CD14-positive monocyte (primary cell): ENCODE measurements around the gene PTPN13. TPM values are rescaled to one million over a fixed set of nuclear protein-coding genes. Genes with fewer than 3 reads are reported as not detected.

Experiments
- DNase-seq, 3 donors: peaks; one replicate each; pipeline ENCODE4 v3.0.0-alpha.2; 2011 to 2022
- H2AFZ ChIP-seq: 2 replicates; pipeline ENCODE4 v1.6.0; 2012; ENCODE audit warnings: mild to moderate bottlenecking, low read depth, low read length, inconsistent platforms; ENCODE audit not compliant: insufficient read depth, poor library complexity, severe bottlenecking
- H3K27ac ChIP-seq, 2 donors: 1 replicate in 1 of 2; 2 replicates in 1 of 2; pipeline ENCODE4 v1.5.1; 2012 to 2013; ENCODE audit warnings: low read length in 2 of 2, control low read depth in 1 of 2, inconsistent platforms in 1 of 2, low read depth in 1 of 2, mild to moderate bottlenecking in 1 of 2
- H3K27me3 ChIP-seq, 2 donors: one replicate each; pipeline versions ENCODE4 v1.6.0 to v1.6.1; 2011 to 2013; ENCODE audit warnings: low read length in 2 of 2; ENCODE audit not compliant: control insufficient read depth in 2 of 2, insufficient read depth in 2 of 2
- H3K36me3 ChIP-seq, 2 donors: replicated peaks in 1 of 2; 1 replicate in 1 of 2; 2 replicates in 1 of 2; pipeline versions ENCODE4 v1.5.1 to v1.6.1; 2012 to 2013; ENCODE audit warnings: low read length in 2 of 2, control low read depth in 1 of 2, inconsistent platforms in 1 of 2, mild to moderate bottlenecking in 1 of 2; ENCODE audit not compliant: insufficient read depth in 2 of 2, control insufficient read depth in 1 of 2
- H3K4me1 ChIP-seq, 2 donors: 1 replicate in 1 of 2; 2 replicates in 1 of 2; pipeline versions ENCODE4 v1.5.1 to v1.6.1; 2012 to 2013; ENCODE audit warnings: low read length in 2 of 2, control low read depth in 1 of 2, inconsistent platforms in 1 of 2, mild to moderate bottlenecking in 1 of 2, moderate library complexity in 1 of 2; ENCODE audit not compliant: insufficient read depth in 2 of 2, control insufficient read depth in 1 of 2
- H3K4me2 ChIP-seq: replicated peaks from 2 replicates; pipeline ENCODE3; 2012; ENCODE audit warnings: low read length, moderate library complexity, mild to moderate bottlenecking; ENCODE audit not compliant: poor library complexity, severe bottlenecking; ENCODE audit errors: extremely low read depth
- H3K4me3 ChIP-seq, 3 experiments: fragments of 200-600 bp in 1 of 3; sonication (generic) in 1 of 3; replicated peaks in 1 of 3; 1 replicate in 2 of 3; 2 replicates in 1 of 3; pipeline ENCODE4 v1.5.1; 2011 to 2013; ENCODE audit warnings: low read length in 3 of 3, mild to moderate bottlenecking in 3 of 3, control low read depth in 2 of 3, low read depth in 2 of 3, inconsistent platforms in 1 of 3, moderate library complexity in 1 of 3
- H3K79me2 ChIP-seq: 2 replicates; pipeline ENCODE4 v1.6.0; 2012; ENCODE audit warnings: mild to moderate bottlenecking, control low read depth, inconsistent platforms, low read length, moderate library complexity; ENCODE audit not compliant: insufficient read depth
- H3K9ac ChIP-seq: 2 replicates; pipeline ENCODE4 v1.6.0; 2017; ENCODE audit warnings: low read length, mild to moderate bottlenecking; ENCODE audit not compliant: insufficient read depth, poor library complexity, severe bottlenecking
- H3K9me3 ChIP-seq, 2 donors: replicated peaks in 1 of 2; 1 replicate in 1 of 2; 2 replicates in 1 of 2; pipeline versions ENCODE4 v1.5.1 to v1.6.1; 2012 to 2013; ENCODE audit warnings: low read length in 2 of 2, control low read depth in 1 of 2; ENCODE audit not compliant: control insufficient read depth in 1 of 2, insufficient read depth in 1 of 2
- H4K20me1 ChIP-seq: 2 replicates; pipeline ENCODE4 v1.6.0; 2012; ENCODE audit warnings: mild to moderate bottlenecking, low read length, control low read depth, moderate library complexity; ENCODE audit not compliant: insufficient read depth
- H3K27ac Mint-ChIP-seq, 7 donors: one replicate each; pipeline ENCODE4 v1.8.0; 2020; ENCODE audit warnings: mild to moderate bottlenecking in 7 of 7, mixed read lengths in 7 of 7, moderate library complexity in 6 of 7, inconsistent platforms in 2 of 7
- H3K27me3 Mint-ChIP-seq, 3 donors: one replicate each; pipeline ENCODE4 v1.8.0; 2021 to 2022; ENCODE audit warnings: low read depth in 3 of 3, mild to moderate bottlenecking in 3 of 3, mixed read lengths in 3 of 3, moderate library complexity in 3 of 3, inconsistent platforms in 1 of 3
- H3K36me3 Mint-ChIP-seq, 2 donors: one replicate each; pipeline ENCODE4 v1.8.0; 2020; ENCODE audit warnings: mixed read lengths in 2 of 2, inconsistent platforms in 1 of 2, mild to moderate bottlenecking in 1 of 2
- H3K4me1 Mint-ChIP-seq: one replicate; pipeline ENCODE4 v1.8.0; 2020; ENCODE audit warnings: mild to moderate bottlenecking, mixed read lengths
- H3K4me3 Mint-ChIP-seq, 2 donors: one replicate each; pipeline ENCODE4 v1.8.0; 2020; ENCODE audit warnings: mild to moderate bottlenecking in 2 of 2, mixed read lengths in 2 of 2, moderate library complexity in 1 of 2
- H3K9me3 Mint-ChIP-seq, 7 donors: one replicate each; pipeline ENCODE4 v1.8.0; 2020 to 2022; ENCODE audit warnings: mixed read lengths in 7 of 7, mild to moderate bottlenecking in 6 of 7, moderate library complexity in 6 of 7, inconsistent platforms in 2 of 7
- WGBS: methylation state at CpG from one replicate; pipeline ENCODE4 v1.1.5; 2013; ENCODE audit warnings: missing lambda C conversion rate; ENCODE audit not compliant: insufficient coverage; 5-methylcytosine and 5-hydroxymethylcytosine counted together
- intact Hi-C, 2 donors: fragments of 100-400 bp; cut with micrococcal nuclease; formaldehyde crosslinking; loops; one replicate each; pipeline versions ENCODE4 v1.15.0 to v1.15.1; 2023
- polyA plus RNA-seq, 3 donors: library from polyadenylated mRNA; depleted of rRNA in 1 of 3; unstranded in 2 of 3; stranded (reverse) in 1 of 3; fragments of 300-500 nt in 2 of 3; fragments of >200 nt in 1 of 3; fragmentation: Illumina TruSeq in 2 of 3; gene quantifications; 1 replicate in 2 of 3; 2 replicates in 1 of 3; pipeline ENCODE4 v1.2.3, GENCODE V29; 2012 to 2021
- TF ChIP-seq, protein P1 (sequence below): fragments of 200-600 bp; IDR thresholded peaks from one replicate; pipeline ENCODE4 v1.8.0; 2022; ENCODE audit warnings: antibody characterized with exemption, mild to moderate bottlenecking

The PTPN13 gene
- polyA plus RNA-seq, 3 donors = 0.04 to 1.0 (median 0.35) TPM

- Histone ChIP-seq H3K9me3 (no peaks in the 10 kb centered on the region), H4K20me1 (no peaks in the 10 kb centered on the region), H3K27ac (no peak overlapping the region), H3K36me3 (no peaks in the 10 kb centered on the region), H2AFZ (no peak overlapping the region), H3K9ac (no peak overlapping the region), H3K4me1 (no peaks in the 10 kb centered on the region), H3K4me2 (no peak overlapping the region), H3K4me3 (no peak overlapping the region), H3K79me2 (no peaks in the 10 kb centered on the region), H3K27me3 (no peaks in the 10 kb centered on the region)
- WGBS = no CpG with 5 or more reads among the region's 1 CpG
- DNase-seq = no peak
- intact Hi-C loops = no loop called here
- Mint-ChIP-seq H3K27me3 (no peaks in the 10 kb centered on the region), H3K9me3 (peaks cover 0 to 7% (median 2%) of the 10 kb centered on the region in 7 donors), H3K4me3 (no peak overlapping the region), H3K4me1 (no peaks in the 10 kb centered on the region), H3K36me3 (no peaks in the 10 kb centered on the region), H3K27ac (no peak overlapping the region)
- TF ChIP-seq, protein P1, sequence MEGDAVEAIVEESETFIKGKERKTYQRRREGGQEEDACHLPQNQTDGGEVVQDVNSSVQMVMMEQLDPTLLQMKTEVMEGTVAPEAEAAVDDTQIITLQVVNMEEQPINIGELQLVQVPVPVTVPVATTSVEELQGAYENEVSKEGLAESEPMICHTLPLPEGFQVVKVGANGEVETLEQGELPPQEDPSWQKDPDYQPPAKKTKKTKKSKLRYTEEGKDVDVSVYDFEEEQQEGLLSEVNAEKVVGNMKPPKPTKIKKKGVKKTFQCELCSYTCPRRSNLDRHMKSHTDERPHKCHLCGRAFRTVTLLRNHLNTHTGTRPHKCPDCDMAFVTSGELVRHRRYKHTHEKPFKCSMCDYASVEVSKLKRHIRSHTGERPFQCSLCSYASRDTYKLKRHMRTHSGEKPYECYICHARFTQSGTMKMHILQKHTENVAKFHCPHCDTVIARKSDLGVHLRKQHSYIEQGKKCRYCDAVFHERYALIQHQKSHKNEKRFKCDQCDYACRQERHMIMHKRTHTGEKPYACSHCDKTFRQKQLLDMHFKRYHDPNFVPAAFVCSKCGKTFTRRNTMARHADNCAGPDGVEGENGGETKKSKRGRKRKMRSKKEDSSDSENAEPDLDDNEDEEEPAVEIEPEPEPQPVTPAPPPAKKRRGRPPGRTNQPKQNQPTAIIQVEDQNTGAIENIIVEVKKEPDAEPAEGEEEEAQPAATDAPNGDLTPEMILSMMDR = no peak
These were observed 46.4 kb downstream of the PTPN13 start for GRCh38 chr4:86640469-86640868.

- Mint-ChIP-seq H3K4me1 (no peaks in the 10 kb centered on the region), H3K36me3 (no peaks in the 10 kb centered on the region), H3K27me3 (peaks cover 0 to 1% (median 0%) of the 10 kb centered on the region in 3 donors), H3K4me3 (no peak overlapping the region), H3K27ac (no peak overlapping the region), H3K9me3 (peaks cover 0 to 4% (median 0%) of the 10 kb centered on the region in 7 donors)
- Histone ChIP-seq H4K20me1 (no peaks in the 10 kb centered on the region), H2AFZ (no peak overlapping the region), H3K27me3 (no peaks in the 10 kb centered on the region), H3K4me1 (no peaks in the 10 kb centered on the region), H3K79me2 (no peaks in the 10 kb centered on the region), H3K4me2 (no peak overlapping the region), H3K36me3 (no peaks in the 10 kb centered on the region), H3K4me3 (no peak overlapping the region), H3K27ac (no peak overlapping the region), H3K9ac (no peak overlapping the region), H3K9me3 (no peaks in the 10 kb centered on the region)
- WGBS = no CpG with 5 or more reads among the region's 3 CpGs
- no peak for DNase-seq
- TF ChIP-seq, protein P1 = no peak
- intact Hi-C loops = no loop called here
These were observed 47.5 kb downstream of the PTPN13 start for GRCh38 chr4:86641516-86642090.
